Measurements from ENCODE around the gene TEX55. TPM values are rescaled to one million over a fixed set of nuclear protein-coding genes. Genes with fewer than 3 reads are reported as not detected.
A peak's percentile ranks its signal among the peaks of the same experiment; 100 is the strongest.

Gene TEX55
- polyA plus RNA-seq, 1 donor, result not detected

DNA sequence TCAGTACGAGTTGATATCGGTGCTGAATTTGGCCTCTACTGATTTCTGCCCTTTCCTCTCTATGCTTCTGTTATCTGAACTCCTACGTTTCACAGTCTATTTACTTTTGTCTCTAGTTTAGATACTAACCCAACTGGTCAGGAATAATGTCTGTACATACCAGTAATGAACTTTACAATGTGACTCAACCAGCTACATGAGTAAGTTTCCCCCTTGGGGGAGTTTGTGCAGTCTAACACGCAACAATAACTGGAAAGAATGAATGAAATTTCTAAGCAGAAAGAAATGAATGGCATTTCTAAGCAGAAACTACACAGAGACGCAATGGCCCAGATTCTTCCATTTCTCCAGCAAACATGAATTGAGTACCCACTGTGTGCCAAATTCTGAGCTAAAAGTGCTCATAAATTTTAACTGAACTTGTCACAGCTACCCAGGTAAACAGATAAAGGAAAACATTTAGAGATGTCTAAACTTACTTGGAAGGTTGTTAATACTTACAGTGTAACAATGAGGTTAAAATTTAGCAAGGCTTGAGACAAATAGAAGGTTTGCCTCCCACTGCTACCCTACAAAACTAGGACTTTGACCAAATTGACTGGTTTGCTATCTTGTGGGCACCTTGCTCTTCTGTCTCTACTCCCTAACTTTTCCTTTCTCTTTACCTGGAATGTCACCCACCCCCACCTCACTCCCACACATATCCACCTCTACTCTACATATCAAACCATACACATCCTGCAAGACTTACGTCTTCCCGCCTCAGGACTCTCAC is 39.0 kb downstream of the TEX55 start:
- H3K27me3 ChIP-seq (ENCODE audit: control insufficient read depth, insufficient read depth, low read length), result no peaks in the 10 kb centered on the region
- H3K4me3 ChIP-seq (ENCODE audit: low read length), result no peak overlapping the region
- peak overlapping the region; percentile 40 for H3K27ac ChIP-seq (ENCODE audit: low read length)
- H3K4me1 ChIP-seq (ENCODE audit: control insufficient read depth, insufficient read depth, low read length), result peaks cover 10% of the 10 kb centered on the region
- 60% methylated on average over 3 of the region's 7 CpGs for WGBS (ENCODE audit: insufficient coverage, low lambda C conversion rate)
- DNase-seq, result peak; percentile 29 to 65
- no peaks in the 10 kb centered on the region for H3K9me3 ChIP-seq (ENCODE audit: control insufficient read depth, low read depth, low read length)
- H3K36me3 ChIP-seq (ENCODE audit: control insufficient read depth, insufficient read depth, low read length), result no peaks in the 10 kb centered on the region

DNA sequence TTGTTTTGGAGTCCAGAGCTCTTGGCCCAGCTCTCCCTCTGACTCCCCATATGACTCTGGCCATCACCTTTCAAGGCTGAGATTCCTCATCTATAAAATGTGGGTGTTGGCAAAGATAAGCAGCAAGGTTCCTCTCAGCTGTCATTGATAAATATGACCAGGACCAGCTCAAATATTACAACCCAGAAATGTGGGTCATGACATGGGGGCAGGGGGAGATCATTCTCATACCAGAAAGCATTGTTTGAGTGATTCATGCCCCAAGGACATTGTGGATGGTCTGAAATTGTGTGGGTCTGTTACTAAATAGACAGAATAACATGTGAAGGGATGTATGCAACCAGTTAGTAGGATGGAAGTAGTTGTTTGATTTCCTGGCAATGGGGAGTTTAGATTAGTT is 41.3 kb downstream of the TEX55 start:
- Histone ChIP-seq H3K36me3 (ENCODE audit: control insufficient read depth, insufficient read depth, low read length) (no peaks in the 10 kb centered on the region), H3K27me3 (ENCODE audit: control insufficient read depth, insufficient read depth, low read length) (no peaks in the 10 kb centered on the region), H3K4me1 (ENCODE audit: control insufficient read depth, insufficient read depth, low read length) (peaks cover 7% of the 10 kb centered on the region), H3K9me3 (ENCODE audit: control insufficient read depth, low read depth, low read length) (no peaks in the 10 kb centered on the region), H3K4me3 (ENCODE audit: low read length) (no peak overlapping the region), H3K27ac (ENCODE audit: low read length) (no peak overlapping the region)
- no peak for DNase-seq

- 83% methylated on average over 1 of the region's 1 CpG for WGBS (ENCODE audit: insufficient coverage, low lambda C conversion rate)
- Histone ChIP-seq H3K4me3 (ENCODE audit: low read length) (no peak overlapping the region), H3K27me3 (ENCODE audit: control insufficient read depth, insufficient read depth, low read length) (no peaks in the 10 kb centered on the region), H3K4me1 (ENCODE audit: control insufficient read depth, insufficient read depth, low read length) (no peaks in the 10 kb centered on the region), H3K27ac (ENCODE audit: low read length) (no peak overlapping the region), H3K36me3 (ENCODE audit: control insufficient read depth, insufficient read depth, low read length) (no peaks in the 10 kb centered on the region), H3K9me3 (ENCODE audit: control insufficient read depth, low read depth, low read length) (no peaks in the 10 kb centered on the region)
- no peak for DNase-seq
These were observed 45.8 kb downstream of the TEX55 start for GRCh38 chr3:119191800-119192199.

DNA sequence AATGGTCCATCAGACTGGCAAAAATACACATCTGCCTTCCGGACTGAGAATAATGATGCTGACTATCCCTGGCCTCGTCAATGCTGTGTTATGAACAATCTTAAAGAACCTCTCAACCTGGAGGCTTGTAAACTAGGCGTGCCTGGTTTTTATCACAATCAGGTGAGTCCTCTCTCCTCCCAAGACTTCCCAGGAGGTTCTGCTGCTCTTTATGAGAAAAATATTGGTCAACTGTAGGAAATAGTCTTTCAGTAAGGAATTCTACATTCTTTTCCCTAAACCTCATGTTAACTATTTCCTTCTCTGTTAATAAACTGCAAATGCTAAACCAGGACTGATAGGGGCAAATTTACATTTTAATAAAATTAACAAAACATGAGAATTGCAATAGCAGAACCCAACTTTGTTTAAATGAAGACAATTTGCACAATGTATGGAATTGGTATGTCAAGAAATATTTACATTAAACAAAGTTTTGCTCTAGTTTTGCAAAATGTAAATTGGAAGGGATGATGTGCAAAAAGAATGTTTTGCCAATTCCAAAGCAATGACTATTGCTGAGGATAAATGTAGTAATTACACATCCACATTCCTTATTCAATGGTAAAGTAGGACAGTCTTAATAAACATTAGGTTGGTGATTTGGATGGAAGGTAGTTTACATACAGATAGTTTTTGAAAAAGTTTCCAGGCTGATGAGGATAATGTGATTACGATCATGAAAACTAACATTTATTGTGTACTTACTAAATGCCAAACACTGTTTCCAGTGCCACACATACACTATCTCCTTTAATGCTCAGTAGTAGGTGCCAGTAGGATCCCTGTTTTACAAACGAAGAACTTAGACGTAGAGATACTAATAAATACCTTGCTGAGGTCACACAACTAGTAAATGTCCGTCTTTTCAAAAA is 48.5 kb downstream of the TEX55 start:
- Histone ChIP-seq H3K4me1 (ENCODE audit: control insufficient read depth, insufficient read depth, low read length) (no peaks in the 10 kb centered on the region), H3K4me3 (ENCODE audit: low read length) (no peak overlapping the region), H3K36me3 (ENCODE audit: control insufficient read depth, insufficient read depth, low read length) (no peaks in the 10 kb centered on the region), H3K27ac (ENCODE audit: low read length) (no peak overlapping the region), H3K27me3 (ENCODE audit: control insufficient read depth, insufficient read depth, low read length) (no peaks in the 10 kb centered on the region), H3K9me3 (ENCODE audit: control insufficient read depth, low read depth, low read length) (no peaks in the 10 kb centered on the region)
- 75% methylated on average over 4 of the region's 7 CpGs for WGBS (ENCODE audit: insufficient coverage, low lambda C conversion rate)
- DNase-seq, result peak in 1 of 2 donors; percentile 12

DNA sequence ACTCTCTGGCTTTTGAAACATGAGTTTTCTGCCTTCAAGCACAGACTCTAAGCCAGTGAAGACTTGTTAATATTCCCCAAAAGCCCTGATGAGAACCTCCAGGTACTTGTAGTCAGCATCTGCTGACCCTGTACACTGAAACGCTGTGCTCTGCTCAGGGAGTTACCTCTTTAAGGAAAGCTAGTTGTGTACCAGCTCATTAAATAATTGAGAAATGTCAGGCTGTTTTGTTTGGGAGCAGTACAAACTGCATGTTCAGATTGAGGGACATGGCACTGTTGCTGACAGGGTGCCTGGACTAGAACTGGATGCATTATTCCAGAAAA is 49.1 kb downstream of the TEX55 start:
- DNase-seq, result no peak
- no peaks in the 10 kb centered on the region for H3K36me3 ChIP-seq (ENCODE audit: control insufficient read depth, insufficient read depth, low read length)
- no CpG with 5 or more reads among the region's 1 CpG for WGBS (ENCODE audit: insufficient coverage, low lambda C conversion rate)
- H3K4me3 ChIP-seq (ENCODE audit: low read length), result no peak overlapping the region
- H3K27me3 ChIP-seq (ENCODE audit: control insufficient read depth, insufficient read depth, low read length), result no peaks in the 10 kb centered on the region
- no peaks in the 10 kb centered on the region for H3K4me1 ChIP-seq (ENCODE audit: control insufficient read depth, insufficient read depth, low read length)
- H3K9me3 ChIP-seq (ENCODE audit: control insufficient read depth, low read depth, low read length), result no peaks in the 10 kb centered on the region
- H3K27ac ChIP-seq (ENCODE audit: low read length), result no peak overlapping the region

DNA sequence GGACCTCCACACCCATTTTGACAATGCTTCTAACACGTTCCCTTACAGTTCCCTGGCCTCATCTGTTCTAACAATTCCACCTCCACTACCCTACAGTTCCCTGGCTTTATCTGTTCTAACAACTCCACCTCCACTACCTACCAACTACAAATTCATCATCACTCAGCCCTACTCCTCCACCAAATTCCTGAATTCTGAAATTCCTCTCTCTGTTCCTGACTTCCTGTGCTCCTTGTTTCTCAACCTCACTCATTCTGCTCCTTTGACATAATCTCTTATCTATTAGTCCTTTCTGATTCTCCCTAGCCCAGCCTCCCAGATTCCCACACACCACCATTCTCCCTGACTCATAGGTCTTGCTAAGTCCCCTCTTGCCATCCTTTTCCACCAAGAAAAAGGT is 49.9 kb downstream of the TEX55 start:
- H3K36me3 ChIP-seq (ENCODE audit: control insufficient read depth, insufficient read depth, low read length), result no peaks in the 10 kb centered on the region
- DNase-seq, result no peak
- H3K9me3 ChIP-seq (ENCODE audit: control insufficient read depth, low read depth, low read length), result no peaks in the 10 kb centered on the region
- no peaks in the 10 kb centered on the region for H3K27me3 ChIP-seq (ENCODE audit: control insufficient read depth, insufficient read depth, low read length)
- no CpG with 5 or more reads among the region's 1 CpG for WGBS (ENCODE audit: insufficient coverage, low lambda C conversion rate)
- no peaks in the 10 kb centered on the region for H3K4me1 ChIP-seq (ENCODE audit: control insufficient read depth, insufficient read depth, low read length)
- no peak overlapping the region for H3K4me3 ChIP-seq (ENCODE audit: low read length)
- no peak overlapping the region for H3K27ac ChIP-seq (ENCODE audit: low read length)

Other genes starting within 250 kb of the TEX55 start
- 1.9 TPM for gene IGSF11, start 111.3 kb upstream of the TEX55 start, polyA plus RNA-seq
- 1.1 TPM for gene UPK1B, start 27.4 kb downstream of the TEX55 start, polyA plus RNA-seq
- 54.5 TPM for gene B4GALT4, start 94.7 kb downstream of the TEX55 start, polyA plus RNA-seq
- 5.6 TPM for gene ARHGAP31, start 148.2 kb downstream of the TEX55 start, polyA plus RNA-seq

All from large intestine (tissue), 3 donors.